Measurements from ENCODE around the gene ESF1.
"Not testable (repeated sequence)": the region's sequence is repeated elsewhere in the genome, so short reads cannot be mapped to it uniquely, and the experiment has no call there.

Gene ESF1

DNA sequence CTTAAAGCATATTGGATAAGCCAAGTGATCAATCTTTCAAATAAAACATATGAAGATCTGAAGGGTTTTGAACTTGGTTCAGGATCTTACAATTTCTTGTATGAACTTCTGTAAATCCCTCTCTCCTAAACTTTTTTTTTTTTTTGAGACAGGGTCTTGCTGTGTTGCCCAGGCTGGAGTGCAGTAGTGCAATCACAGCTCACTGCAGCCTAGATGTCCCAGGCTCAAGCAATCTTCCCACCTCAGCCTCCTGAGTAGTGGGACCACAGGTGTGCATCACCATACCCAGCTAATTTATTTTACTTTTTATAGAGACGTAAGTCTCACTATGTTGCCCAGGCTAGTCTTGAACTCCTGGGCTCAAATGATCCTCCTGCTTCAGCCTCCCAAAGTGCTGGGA, 46.5 kb downstream of the ESF1 start:
- not testable (repeated sequence) for DNase-seq

DNA sequence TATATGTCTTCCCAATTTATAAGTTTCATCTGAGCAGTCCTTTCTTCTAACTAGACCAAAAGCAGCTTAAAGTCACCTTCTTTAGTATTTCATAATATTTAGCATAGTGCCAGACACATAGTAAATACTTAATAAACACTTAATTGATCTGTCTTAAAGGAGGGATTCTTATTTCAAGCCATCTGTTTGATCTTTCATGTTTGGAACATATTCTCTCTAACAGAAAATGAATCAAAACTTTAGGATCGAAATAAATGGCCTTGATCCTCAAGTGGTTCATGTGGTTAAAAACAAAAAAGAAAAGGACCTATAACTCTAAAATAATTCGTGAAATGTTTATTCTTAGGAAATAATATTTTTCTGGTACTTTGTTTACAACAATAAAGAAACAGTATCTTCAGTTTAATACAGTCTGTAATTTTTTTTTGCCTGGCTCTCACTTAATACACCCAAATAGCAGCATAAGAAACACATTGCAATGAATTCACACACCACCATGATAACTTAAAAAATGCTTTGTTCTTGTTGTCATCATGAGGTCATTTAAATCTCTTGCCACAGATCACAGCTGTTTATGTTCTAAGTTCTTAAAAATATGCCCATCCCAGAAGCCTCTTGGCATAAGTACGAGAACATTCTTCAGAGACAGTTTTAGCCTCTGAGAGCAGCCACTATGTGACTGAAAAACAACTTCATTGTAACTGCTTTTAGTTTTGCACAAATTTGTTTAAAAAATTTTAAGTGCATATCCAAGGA, 48.1 kb downstream of the ESF1 start:
- no peak for DNase-seq

DNA sequence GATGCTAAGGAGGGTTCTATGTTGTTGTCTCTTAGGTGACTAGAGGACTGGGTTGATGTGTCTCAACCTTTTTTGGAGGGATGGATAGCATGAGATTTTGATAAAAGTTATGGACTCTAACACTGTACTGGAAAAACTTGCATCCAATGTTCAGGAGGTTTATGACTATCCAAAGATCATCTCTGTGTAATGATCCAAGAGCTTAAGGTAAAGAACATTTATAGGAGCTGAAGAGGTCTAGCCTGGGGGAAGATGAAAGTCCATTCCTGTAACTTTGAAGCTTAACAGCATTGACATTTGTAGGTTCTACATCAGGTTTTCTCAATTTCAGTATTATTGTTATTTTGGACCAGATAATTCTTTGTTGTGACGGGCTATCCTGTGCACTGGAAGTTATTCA, 48.9 kb downstream of the ESF1 start:
- no peak for DNase-seq

DNA sequence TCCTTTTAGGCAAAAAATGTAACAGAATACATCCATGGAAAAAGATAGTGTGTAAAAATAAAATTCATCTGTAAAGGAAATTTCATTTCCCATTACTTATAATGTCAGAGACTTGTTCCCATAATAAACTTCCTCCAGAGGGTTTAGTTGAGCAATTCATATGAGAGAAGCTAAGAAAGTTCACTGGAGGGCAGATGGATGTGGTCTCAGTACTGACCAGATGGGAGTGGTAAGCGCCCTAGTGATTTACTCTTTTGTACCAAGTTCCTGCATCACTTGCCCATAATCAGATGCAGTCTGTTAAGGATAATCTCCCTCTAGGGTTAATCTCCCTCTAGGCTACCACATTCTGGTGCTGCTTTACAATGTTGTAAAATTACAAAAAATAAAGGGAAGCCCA, 61.7 kb downstream of the ESF1 start:
- no peak for DNase-seq

- no peak for DNase-seq
Observed at GRCh38 chr20:13718171-13718570, 66.5 kb downstream of the ESF1 start.

DNA sequence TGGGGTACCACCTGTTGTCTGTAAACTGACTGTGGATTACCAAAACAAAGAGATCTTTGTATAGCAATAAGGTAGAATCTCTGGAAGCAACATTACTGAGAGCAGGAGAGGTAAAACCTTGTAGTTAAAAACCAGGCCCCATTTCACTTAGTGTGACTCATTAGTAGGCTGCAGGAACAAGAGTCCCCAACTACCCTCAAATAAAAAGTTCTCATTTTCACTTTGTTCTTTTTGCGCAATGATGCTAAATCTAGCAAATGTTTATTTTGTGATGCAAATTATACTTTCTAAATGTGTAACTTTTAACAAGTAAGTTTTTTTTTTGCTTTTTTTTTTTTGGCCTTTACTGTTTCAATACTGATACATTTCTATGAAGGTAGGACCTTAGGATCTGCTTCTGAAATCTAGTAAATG, 67.1 kb downstream of the ESF1 start:
- DNase-seq: no peak

DNA sequence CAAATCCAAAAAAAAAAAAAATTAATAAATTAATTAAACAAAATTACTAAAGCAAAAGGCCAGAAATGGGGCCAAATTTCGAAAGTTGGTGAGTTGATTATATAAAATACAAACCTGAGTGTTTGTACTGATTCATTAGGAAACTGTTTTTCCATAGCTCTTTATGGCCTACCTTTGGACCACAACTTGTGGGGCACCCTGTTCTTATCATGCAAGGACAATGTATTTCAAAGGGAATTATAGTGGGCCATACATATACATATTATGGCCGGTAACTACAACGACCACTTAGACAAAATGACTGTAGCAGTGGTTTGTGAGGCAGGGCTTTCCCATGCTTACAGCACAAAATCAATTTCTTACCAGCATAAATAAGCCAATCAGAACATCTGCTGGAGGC, 69.5 kb downstream of the ESF1 start:
- DNase-seq: no peak

DNA sequence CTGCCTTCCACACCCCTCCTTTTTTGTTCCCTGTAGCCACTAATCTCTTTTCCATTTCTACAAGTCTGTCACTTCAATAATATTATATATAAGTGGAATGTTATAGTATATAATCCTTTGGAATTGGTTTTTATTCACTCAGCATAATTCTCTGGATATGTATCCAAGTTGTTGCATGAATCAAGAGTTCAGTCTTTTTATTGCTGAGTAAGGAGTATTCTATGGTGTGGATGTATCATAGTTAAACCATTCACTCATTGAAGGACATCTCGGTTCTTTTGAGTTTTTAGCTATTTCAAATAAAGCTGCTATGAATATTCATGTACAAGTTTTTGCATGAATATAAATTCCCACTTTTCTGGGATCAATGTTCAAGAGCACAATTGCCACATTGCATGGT, 76.5 kb downstream of the ESF1 start:
- no peak for DNase-seq

- no peak for DNase-seq
Observed at GRCh38 chr20:13703265-13703664, 81.5 kb downstream of the ESF1 start.

DNA sequence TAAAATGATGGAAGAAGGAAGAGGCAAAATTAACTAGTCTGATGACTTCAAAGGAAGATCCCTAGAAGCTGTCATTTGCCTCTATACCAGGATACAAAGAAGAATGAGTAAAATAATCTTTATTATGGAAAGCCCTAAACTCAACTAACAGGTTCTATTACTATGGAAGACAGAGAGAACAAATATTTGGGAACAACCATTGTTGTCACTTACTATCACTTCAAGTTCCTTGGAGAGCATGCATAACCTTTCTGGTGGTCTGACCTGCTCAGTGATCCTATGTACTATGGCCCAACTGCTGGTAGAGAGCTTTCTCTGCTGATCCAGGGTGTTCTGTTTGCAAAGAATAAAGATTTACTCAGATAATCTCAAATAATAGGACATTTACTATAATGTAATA, 83.2 kb downstream of the ESF1 start:
- no peak for DNase-seq

GRCh38 chr20:13700761-13701160, 84.0 kb downstream of the ESF1 start:
- DNase-seq: no peak

GRCh38 chr20:13694420-13695150, 90.1 kb downstream of the ESF1 start:
- no peak for DNase-seq

- DNase-seq: no peak
Observed at GRCh38 chr20:13692802-13693736, 91.7 kb downstream of the ESF1 start.

- no peak for DNase-seq
Observed at GRCh38 chr20:13690943-13691342, 93.8 kb downstream of the ESF1 start.

DNA sequence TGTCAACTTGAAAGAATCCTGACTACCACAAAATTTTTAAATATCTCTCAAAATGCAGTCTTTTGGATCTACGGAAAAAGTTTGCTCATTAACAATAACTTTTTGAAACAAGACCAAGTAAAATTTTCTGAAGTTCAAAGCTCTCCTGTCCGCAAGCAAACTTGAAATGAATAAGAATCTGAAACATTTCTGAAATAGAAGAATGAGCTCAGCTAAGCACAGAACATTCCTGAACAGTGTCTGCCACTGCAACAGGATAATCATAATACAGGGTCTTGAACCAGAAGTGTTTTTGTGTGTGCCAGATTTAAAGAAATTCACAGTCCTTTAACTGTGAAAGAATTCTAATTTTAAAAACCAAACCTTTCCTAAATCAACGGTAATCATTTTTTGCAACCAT, 96.9 kb downstream of the ESF1 start:
- no peak for DNase-seq

GRCh38 chr20:13685623-13686022, 99.1 kb downstream of the ESF1 start:
- DNase-seq: no peak

- DNase-seq: no peak
Observed at GRCh38 chr20:13684566-13685222, 100.0 kb downstream of the ESF1 start.

DNA sequence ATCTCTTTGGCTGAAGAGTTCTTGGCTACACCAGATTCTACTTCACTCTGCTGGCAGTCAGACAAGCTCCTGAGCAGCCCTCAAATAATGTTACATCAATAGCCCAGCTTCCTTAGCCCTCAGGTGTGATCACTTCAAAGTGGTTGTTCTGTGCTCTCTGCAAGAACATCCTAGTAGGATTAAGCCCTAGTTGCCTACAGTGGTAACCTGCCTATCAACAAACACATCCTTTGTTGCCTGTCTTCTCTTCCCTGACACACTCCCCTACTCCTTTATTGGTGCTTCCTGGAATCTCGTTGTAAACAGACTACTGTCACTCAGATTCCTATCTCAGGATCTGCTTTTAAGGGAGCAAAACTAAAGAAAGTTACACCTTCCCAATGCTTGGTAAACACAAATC, 100.9 kb downstream of the ESF1 start:
- DNase-seq: no peak

DNA sequence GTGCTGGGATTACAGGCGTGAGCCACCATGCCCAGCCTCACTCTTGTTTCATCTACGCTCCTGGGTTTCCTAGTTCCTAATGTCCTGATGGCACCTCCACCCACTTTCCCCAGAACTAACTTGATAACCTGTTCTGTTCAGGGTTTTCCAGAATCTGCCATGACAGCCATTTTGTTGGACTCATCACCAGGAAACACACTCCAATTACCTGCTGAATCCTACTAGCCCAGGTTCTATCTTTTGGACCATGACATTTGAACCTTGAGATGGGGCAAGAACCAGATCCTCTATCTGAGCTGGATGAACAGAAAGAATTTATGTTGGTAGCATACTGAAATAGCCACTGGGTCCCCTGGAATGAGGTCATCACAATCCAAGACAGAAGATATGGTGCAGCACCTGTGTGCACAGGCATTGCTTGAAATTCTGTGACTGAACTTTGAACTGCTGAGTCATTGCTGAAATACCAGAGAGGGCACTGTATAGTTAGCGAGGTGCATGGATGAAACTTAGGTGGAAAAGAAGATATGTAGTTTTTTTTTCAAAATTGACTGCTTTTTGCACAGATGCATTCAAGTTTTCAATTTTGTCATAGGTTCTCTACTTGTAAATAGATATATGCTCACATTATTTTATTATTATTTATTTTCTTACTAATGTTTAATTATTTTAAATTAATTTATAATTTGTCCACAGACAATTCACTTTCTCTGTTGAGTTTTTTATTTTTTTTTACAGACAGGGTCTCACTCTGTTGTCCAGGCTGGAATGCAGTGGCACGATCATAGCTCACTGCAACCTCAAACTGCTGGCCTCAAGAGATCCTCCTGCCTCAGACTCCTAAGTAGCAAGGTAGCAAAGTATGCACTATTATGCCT, 103.2 kb downstream of the ESF1 start:
- no peak for DNase-seq

- DNase-seq: no peak
Observed at GRCh38 chr20:13678944-13679343, 105.8 kb downstream of the ESF1 start.

DNA sequence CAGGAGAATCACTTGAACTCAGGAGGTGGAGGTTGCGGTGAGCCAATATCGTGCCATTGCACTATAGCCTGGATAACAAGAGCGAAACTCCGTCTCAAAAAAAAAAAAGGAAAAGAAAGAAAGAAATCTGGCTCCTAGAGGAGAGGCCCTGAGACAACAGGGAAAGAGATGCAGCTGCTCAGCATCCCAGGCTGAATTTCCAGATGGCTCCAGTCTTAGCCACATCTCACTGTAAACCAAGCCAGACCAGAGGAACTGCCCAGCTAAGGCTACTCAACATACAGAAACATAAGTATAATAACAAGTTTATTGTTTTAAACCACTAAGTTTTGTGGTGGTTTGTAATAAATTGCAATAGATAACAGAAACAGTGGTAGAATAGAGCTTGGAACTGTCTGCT, 107.5 kb downstream of the ESF1 start:
- DNase-seq: no peak

DNA sequence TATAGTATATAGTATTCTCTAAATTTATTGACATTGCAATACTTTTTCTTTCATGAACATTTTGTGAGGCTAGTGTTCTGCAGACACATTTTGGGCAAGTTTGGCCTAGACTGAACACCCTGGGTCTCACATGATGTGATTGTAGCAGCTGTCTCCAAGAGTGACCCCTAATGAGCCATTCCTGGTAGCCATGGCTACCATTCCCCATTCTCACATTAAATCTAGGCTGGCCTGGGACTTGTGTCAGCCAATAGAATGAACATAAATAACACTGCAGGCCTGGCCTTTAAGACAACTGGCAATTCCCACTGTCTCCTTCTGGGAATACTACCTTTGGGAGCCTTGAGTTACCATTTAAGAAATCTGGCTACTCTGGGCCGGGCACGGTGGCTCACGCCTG, 108.0 kb downstream of the ESF1 start:
- DNase-seq: no peak
